ENCODE measurements around the gene TRAF4. TPM values are rescaled to one million over a fixed set of nuclear protein-coding genes. Genes with fewer than 3 reads are reported as not detected.

TRAF4 gene
- total RNA-seq, 1 donor, result 51.2 TPM

GRCh38 chr17:28747801-28748750 is 4.3 kb downstream of the TRAF4 start:
- Histone ChIP-seq H3K4me3 (ENCODE audit: low read length) (no peak overlapping the region), H3K27me3 (ENCODE audit: insufficient read depth, low read length) (peaks cover 9% of the 10 kb centered on the region), H3K9me3 (ENCODE audit: low read depth, low read length) (no peaks in the 10 kb centered on the region)

DNA sequence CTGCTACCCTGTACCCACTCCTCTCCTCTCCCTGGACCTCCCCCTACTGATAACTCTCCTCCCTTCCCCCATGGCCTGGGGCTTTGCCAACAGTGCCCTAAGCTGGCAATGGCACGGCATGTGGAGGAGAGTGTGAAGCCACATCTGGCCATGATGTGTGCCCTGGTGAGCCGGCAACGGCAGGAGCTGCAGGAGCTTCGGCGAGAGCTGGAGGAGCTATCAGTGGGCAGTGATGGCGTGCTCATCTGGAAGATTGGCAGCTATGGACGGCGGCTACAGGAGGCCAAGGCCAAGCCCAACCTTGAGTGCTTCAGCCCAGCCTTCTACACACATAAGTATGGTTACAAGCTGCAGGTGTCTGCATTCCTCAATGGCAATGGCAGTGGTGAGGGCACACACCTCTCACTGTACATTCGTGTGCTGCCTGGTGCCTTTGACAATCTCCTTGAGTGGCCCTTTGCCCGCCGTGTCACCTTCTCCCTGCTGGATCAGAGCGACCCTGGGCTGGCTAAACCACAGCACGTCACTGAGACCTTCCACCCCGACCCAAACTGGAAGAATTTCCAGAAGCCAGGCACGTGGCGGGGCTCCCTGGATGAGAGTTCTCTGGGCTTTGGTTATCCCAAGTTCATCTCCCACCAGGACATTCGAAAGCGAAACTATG is 5.2 kb downstream of the TRAF4 start:
- H3K27me3 ChIP-seq (ENCODE audit: insufficient read depth, low read length), result peaks cover 9% of the 10 kb centered on the region
- H3K4me3 ChIP-seq (ENCODE audit: low read length), result no peak overlapping the region
- no peaks in the 10 kb centered on the region for H3K9me3 ChIP-seq (ENCODE audit: low read depth, low read length)
- H3K4me1 ChIP-seq (ENCODE audit: insufficient read depth, low read length), result peaks cover 27% of the 10 kb centered on the region

More at GRCh38 chr17:28747801-28748750, 4.3 kb downstream of the TRAF4 start:
- peaks cover 33% of the 10 kb centered on the region for H3K4me1 ChIP-seq (ENCODE audit: insufficient read depth, low read length)

- Histone ChIP-seq H3K27me3 (ENCODE audit: insufficient read depth, low read length) (peaks cover 5% of the 10 kb centered on the region), H3K4me3 (ENCODE audit: low read length) (no peak overlapping the region), H3K4me1 (ENCODE audit: insufficient read depth, low read length) (peaks cover 23% of the 10 kb centered on the region), H3K9me3 (ENCODE audit: low read depth, low read length) (no peaks in the 10 kb centered on the region)
Observed at GRCh38 chr17:28749516-28750177, 5.8 kb downstream of the TRAF4 start.

- no peaks in the 10 kb centered on the region for H3K9me3 ChIP-seq (ENCODE audit: low read depth, low read length)
- H3K4me1 ChIP-seq (ENCODE audit: insufficient read depth, low read length), result peaks cover 16% of the 10 kb centered on the region
- no peak overlapping the region for H3K4me3 ChIP-seq (ENCODE audit: low read length)
- H3K27me3 ChIP-seq (ENCODE audit: insufficient read depth, low read length), result no peaks in the 10 kb centered on the region
Observed at GRCh38 chr17:28750178-28751047, 6.6 kb downstream of the TRAF4 start.

- Histone ChIP-seq H3K27me3 (ENCODE audit: insufficient read depth, low read length) (no peaks in the 10 kb centered on the region), H3K4me3 (ENCODE audit: low read length) (no peak overlapping the region), H3K4me1 (ENCODE audit: insufficient read depth, low read length) (peaks cover 6% of the 10 kb centered on the region)
Observed at GRCh38 chr17:28751600-28752366, 8.0 kb downstream of the TRAF4 start.

GRCh38 chr17:28755486-28755885 is 11.7 kb downstream of the TRAF4 start:
- no peaks in the 10 kb centered on the region for H3K27me3 ChIP-seq (ENCODE audit: insufficient read depth, low read length)
- H3K4me3 ChIP-seq (ENCODE audit: low read length), result no peak overlapping the region
- H3K4me1 ChIP-seq (ENCODE audit: insufficient read depth, low read length), result peaks cover under 1% of the 10 kb centered on the region
- no peaks in the 10 kb centered on the region for H3K9me3 ChIP-seq (ENCODE audit: low read depth, low read length)

More at GRCh38 chr17:28751600-28752366, 8.0 kb downstream of the TRAF4 start:
- H3K9me3 ChIP-seq (ENCODE audit: low read depth, low read length), result no peaks in the 10 kb centered on the region

GRCh38 chr17:28756049-28756804 is 12.4 kb downstream of the TRAF4 start:
- no peak overlapping the region for H3K4me3 ChIP-seq (ENCODE audit: low read length)
- H3K9me3 ChIP-seq (ENCODE audit: low read depth, low read length), result no peaks in the 10 kb centered on the region
- peaks cover 8% of the 10 kb centered on the region for H3K4me1 ChIP-seq (ENCODE audit: insufficient read depth, low read length)
- no peaks in the 10 kb centered on the region for H3K27me3 ChIP-seq (ENCODE audit: insufficient read depth, low read length)

- H3K4me1 ChIP-seq (ENCODE audit: insufficient read depth, low read length), result peaks cover 17% of the 10 kb centered on the region
- no peaks in the 10 kb centered on the region for H3K27me3 ChIP-seq (ENCODE audit: insufficient read depth, low read length)
- H3K9me3 ChIP-seq (ENCODE audit: low read depth, low read length), result no peaks in the 10 kb centered on the region
- H3K4me3 ChIP-seq (ENCODE audit: low read length), result no peak overlapping the region
Observed at GRCh38 chr17:28758411-28759121, 14.8 kb downstream of the TRAF4 start.

GRCh38 chr17:28759256-28759865 is 15.6 kb downstream of the TRAF4 start:
- Histone ChIP-seq H3K27me3 (ENCODE audit: insufficient read depth, low read length) (no peaks in the 10 kb centered on the region), H3K4me3 (ENCODE audit: low read length) (no peak overlapping the region), H3K4me1 (ENCODE audit: insufficient read depth, low read length) (peaks cover 17% of the 10 kb centered on the region), H3K9me3 (ENCODE audit: low read depth, low read length) (no peaks in the 10 kb centered on the region)

- peaks cover 17% of the 10 kb centered on the region for H3K4me1 ChIP-seq (ENCODE audit: insufficient read depth, low read length)
- H3K4me3 ChIP-seq (ENCODE audit: low read length), result no peak overlapping the region
- no peaks in the 10 kb centered on the region for H3K9me3 ChIP-seq (ENCODE audit: low read depth, low read length)
- no peaks in the 10 kb centered on the region for H3K27me3 ChIP-seq (ENCODE audit: insufficient read depth, low read length)
Observed at GRCh38 chr17:28760601-28761562, 17.1 kb downstream of the TRAF4 start.

GRCh38 chr17:28763137-28763799 is 19.5 kb downstream of the TRAF4 start:
- H3K4me3 ChIP-seq (ENCODE audit: low read length), result no peak overlapping the region
- H3K4me1 ChIP-seq (ENCODE audit: insufficient read depth, low read length), result peaks cover 17% of the 10 kb centered on the region
- no peaks in the 10 kb centered on the region for H3K9me3 ChIP-seq (ENCODE audit: low read depth, low read length)
- H3K27me3 ChIP-seq (ENCODE audit: insufficient read depth, low read length), result no peaks in the 10 kb centered on the region
